ENCODE measurements around the gene MAP3K14.

The MAP3K14 gene

DNA sequence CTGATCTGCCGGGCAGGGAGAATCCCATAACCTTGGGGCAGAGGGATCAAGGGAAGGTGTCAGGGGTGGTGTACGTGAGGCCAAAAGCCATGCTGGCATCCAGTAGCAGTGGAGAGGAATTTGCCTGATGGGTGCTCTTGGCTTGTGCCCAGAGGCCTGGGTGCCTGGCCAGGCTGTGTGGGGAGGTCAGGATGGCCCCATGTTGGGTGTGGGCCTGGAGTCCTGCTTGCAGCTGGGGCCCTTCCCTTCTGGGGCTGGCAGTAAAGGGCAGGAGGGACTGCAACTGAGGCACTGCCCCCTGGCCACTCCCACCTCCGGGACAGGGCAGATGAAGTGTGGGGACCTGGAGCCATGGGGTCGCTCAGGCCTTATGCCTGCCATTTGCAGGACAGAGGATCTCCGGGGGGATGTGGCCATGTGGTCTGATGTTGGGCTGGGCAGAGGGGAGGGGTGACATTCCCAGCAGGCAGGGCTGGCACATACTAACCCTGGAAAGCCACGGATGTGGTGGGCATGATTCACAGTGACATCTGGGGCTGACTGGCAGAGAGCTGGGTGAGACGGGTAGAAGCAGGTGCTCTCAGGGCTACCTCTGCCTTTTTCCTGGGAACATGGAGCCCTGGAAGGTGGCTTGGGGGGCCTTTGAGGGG lies 91.6 kb downstream of the MAP3K14 start:
- DNase-seq (ENCODE audit: low read depth in 3 of 3, low spot score in 1 of 3), result no peak

DNA sequence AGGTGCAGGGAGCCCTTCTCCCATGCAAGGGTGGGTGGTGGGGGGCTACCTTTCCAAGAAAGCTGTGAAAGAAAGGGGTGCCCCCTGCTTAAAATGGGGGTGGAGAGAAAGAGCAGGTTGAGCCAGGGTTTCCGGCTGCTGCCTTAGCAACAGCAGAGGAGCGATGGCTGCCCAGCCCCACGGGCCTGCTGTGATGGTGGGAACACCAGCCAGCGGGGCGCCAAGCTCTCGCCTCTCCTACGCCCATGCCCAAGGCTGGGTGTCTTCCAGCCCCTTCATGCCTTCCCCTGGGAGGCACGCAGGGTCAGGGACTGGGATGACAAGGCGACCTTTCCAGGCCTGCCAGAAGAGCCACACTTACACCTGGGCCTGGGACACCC lies 92.2 kb downstream of the MAP3K14 start:
- DNase-seq (ENCODE audit: low read depth in 3 of 3, low spot score in 1 of 3), result no peak

DNA sequence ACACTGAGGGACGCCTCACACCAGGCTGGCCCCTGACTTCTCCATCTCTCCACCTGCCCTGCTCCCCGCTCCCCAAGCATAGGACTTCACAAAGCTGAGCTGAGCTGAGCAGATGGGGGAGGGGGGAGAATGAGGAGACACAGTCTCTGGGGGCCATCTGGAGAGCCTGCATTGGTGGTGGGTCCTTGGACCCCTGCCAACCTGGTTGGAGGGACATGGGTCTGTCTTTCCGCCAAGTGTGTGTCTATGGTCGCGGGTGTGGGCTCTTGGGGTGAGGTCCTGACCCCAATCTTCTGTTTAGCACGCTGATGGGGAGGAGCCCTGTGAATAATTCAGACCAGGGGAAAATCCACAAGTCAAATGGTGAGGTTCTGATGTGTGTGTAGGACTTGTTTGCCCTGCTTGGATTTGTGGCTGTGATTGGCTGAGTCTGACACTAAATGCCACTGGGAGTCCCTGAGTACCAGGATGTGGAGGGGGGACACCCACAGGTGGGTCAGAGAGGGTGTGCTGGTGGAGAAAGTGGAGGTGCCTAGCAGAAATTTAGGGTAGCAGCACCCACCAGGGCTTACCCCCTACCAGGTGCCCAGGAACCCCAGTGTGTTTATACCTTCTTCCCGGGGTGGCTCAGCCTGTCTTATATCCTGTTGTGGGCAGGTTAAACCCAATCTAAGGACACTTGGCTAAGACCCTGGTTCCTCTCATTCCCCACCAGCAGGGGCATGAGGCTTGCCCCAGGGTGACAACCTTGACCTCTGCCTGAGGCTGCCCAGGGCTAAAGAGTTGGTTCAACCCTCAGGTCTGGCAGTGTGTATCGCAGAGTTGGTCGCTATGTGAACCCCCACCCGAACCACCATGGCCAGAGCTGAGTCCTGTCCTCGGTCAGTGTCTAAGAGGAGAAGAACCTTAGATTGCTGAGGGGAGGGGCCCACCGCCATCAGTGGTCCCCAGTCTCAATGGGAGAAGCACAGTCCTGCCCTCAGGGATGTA lies 93.0 kb downstream of the MAP3K14 start:
- no peak for DNase-seq (ENCODE audit: low read depth in 3 of 3, low spot score in 1 of 3)

DNA sequence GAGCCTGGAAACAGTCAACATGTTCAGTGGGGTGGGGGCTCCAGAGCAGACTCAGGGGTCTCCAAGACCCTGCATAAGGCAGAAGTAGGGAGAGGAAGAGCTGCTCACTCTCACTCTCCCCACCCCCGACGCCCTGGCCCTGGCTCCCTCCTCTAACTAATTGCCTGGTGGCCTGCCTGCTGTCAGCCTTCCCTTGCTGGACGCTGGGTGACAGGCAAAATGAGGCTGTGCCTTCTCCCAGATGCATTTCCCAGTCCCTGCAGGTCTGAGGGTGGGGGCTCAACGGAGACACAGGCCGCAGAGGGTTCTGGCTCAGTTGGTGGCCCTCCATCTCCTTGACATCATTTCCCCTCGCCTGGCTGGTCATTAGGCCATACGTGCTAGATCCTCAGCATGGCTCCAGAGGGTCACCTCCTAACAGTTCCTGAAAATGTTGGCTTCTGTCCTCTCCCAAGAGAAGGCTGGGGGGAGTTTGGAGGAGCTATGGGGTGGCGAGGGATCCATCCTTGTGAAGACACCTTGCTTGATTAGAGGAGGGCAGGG lies 93.8 kb downstream of the MAP3K14 start:
- DNase-seq (ENCODE audit: low read depth in 3 of 3, low spot score in 1 of 3), result no peak

DNA sequence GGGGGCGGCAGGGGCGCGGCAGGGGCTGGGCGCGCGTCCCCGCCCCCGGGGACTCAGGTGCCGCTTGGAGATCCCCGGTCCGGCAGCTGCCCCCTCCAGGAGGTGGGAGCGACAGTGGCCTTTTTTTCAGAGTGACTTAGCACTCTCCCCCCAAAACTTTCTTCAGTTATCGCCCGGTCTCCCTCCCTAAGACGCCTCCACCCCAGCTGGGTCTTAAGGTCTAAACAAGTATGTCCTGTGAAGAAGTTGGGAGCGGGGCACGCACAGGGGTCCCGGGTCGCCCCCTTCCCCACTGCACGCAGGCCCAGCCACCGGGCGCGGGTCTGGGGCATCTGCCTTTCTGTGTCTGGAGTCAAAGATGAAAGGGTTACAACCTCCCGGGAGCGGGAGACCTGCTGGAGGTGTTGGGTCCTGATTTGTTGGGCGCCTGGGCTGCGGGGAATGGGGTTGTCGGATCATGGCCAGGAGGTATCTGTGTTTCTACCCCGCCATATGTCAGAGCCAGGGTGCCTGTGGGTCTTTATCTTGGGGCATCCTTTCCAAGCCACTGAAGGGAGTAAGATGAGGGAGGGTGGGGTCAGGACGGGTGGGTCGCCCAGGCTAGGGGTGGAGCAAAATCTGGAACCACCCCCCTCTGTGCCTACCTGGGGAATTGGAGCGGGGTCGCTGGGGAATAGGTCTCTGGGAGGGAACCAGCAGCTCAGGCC lies 94.4 kb downstream of the MAP3K14 start:
- DNase-seq (ENCODE audit: low read depth in 3 of 3, low spot score in 1 of 3), result no peak

DNA sequence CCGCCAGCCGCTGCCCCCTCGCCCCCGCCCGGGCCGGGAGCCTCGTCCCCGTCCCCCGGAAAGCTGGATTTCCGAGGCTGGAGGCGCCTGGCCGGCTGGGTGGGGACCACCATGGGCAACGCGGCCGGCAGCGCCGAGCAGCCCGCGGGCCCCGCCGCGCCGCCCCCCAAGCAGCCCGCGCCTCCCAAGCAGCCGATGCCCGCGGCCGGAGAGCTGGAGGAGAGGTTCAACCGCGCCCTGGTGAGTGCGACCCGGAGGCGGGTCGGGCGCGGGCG lies 94.9 kb downstream of the MAP3K14 start:
- DNase-seq (ENCODE audit: low read depth in 3 of 3, low spot score in 1 of 3), result no peak

DNA sequence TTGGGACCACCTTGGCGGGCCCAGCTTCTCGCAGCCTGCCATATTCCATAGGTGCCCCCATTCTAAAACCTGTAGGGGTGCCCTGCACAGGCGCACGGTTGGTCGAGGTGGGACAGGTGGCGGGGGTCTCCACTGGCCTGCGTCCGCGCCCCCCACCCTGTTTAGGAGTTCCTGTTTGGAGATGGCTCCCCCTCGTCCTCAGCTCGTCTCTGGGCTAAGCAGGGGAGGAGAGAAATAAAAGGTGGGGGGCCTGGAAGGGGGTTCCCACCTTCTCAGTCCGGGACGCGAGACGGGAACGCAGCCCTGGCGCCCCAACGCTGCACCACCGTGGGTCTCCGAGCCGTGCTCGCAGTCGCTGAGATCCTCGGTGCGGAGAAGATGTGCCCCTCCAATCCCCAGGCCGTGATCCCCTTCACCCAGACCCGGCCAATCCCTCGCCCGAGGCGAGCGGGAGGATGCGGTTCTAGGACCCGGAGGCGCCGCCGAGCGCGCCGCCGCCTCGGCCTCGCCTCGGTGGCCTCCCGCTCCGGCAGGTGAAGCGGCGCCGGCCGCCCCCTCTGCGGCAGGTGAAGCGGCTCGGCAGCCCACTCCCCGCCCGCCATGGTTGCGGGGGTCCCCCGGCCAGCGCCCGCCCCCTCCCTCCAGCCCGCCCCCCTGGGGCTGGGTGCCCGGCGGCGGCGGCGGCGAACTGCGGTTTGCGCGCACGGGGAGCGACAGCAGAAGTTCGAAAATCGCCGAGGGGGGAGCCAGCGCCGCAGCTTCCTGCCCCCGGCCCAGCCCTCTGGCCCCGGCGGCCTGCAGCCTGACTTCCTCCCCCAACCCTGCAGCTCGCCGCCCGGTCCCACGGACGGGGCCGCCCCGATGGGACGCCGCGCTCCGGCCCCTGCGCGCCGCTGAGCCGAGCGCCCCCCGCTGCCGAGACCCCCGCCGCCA lies 95.5 kb downstream of the MAP3K14 start, which contains the start of gene FMNL1:
Gene FMNL1, plus strand, starts transcription at position 805 of the 933 bp plus-strand sequence. CDS start 240 bp downstream, outside the sequence.
- DNase-seq (ENCODE audit: low read depth in 3 of 3, low spot score in 1 of 3), result no peak

DNA sequence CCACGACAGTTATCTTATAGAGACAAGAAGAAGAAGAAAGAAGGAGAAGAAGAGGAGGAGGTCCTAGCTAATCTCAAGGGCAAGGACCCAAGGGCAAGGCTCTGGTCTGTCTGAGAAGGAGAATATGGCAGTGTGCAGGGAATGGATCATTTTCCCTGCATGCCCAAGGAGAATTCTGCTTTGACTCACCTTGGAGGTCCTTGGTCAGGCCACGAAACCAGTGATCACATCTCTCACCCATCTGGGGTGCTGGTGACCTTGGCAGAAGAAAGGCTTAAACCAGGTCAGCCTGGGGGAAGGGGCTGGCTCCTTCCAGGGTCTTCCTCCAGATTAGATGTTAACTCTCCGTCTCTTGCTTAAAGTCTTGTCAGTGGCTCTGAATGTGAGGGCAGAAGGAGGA lies 96.7 kb downstream of the MAP3K14 start:
- no peak for DNase-seq (ENCODE audit: low read depth in 3 of 3, low spot score in 1 of 3)

DNA sequence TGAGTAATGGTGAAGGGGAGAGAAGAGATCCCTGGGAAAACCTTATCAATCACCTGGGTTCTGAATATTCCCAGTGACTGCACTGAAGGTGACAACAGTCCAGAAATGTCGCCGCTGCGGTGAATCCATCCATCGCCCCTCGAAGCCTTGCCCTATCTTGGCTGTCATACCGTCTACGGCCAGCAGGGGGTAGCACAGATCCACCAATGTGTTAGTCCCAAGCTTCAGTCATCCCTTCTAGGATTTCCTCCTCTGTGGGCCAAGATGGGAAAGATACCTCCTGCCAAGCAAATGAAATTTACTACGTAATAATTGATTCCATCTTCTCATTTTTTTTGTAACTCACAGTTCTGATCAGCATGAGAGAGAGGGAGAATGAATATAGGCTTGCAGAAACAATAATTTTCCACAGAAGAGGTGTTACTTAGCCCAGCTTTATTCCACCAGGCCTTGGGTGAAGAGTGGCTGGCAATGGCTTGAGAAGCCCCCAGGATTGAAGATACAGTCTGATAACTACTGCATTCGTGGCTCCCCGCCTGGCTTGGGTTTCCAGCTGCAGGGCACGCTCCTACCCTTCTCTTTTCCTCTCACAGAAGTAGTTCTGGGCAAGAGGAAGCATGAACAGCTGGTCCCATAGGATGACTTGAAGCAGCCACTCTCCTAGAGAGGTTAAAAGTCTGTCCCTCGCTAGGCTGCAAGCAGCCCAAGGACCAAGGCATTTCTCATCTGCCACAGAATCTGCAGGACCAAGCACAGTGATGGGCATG lies 97.7 kb downstream of the MAP3K14 start:
- peak in 2 of 3 donors; percentile 71 to 93 for DNase-seq (ENCODE audit: low read depth in 3 of 3, low spot score in 1 of 3)
